SH-SY5Y (cell line): ENCODE measurements around the gene TOB1.

Source experiments
- GATA2 ChIP-seq: IDR thresholded peaks from 2 replicates; pipeline ENCODE4 v1.6.1; 2011; ENCODE audit warnings: mild to moderate bottlenecking, low read depth, low read length
- GATA3 ChIP-seq: IDR thresholded peaks from 2 replicates; pipeline ENCODE4 v1.6.1; 2011; ENCODE audit warnings: low read depth, mild to moderate bottlenecking, low read length, moderate library complexity

GRCh38 chr17:50813583-50813982 is 52.6 kb downstream of the TOB1 start:
- TF ChIP-seq GATA2 (no peak), GATA3 (peak; percentile 62)
